ENCODE measurements around the gene NUB1.

NUB1 gene

DNA sequence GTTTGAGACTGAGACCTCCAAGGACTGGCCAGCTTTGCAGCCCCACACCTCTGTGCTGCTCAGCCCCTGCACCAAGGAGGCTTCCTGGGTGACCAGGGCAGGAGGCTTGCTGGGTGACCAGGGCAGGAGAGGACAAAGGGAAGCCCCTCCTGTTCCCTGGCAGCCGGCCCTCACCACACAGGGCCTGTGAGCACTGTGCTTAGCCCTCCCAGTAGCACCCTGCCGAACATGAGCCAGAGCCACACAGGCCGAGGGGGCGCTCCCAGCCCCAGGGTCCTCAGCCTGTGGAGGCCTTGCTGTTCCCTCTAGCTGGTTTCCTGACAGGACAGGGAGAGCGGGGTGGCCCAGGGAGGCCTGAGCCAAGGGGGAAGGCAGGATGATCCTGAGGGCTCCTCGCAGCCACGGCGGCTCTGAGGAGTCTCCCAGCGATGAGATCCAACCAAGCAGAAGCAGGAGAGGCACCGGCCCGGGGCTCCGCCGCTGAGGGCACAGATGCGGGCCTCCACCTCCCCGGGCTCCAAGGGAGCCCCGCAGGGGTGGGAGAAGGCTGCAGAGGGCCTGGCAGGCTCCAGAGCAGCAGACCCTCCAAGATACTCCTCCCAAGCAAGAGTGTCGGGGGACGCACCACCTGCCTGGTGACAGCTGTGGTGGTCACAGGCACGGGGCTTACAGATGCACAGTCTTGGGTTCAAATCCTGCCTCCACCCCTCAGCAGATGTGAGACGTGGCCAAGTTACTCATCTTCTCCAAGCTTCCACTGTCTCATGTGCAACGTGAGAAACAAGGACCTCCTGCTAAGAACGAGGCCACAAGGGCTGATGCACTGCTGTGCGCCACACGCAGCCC is 45.8 kb downstream of the NUB1 start:
- no peaks in the 10 kb centered on the region for H3K36me3 ChIP-seq
- H3K9me3 ChIP-seq (ENCODE audit: severe bottlenecking), result no peaks in the 10 kb centered on the region
- no peak overlapping the region for H3K27ac ChIP-seq
- peak; percentile 3 for DNase-seq
- peaks cover 2% of the 10 kb centered on the region for H3K27me3 ChIP-seq (ENCODE audit: insufficient read depth, low read depth, severe bottlenecking)
- TF ChIP-seq CTCF (IDR thresholded peaks at IDR 0.05; ENCODE audit: low read depth, low read length), result no peak
- H3K4me3 ChIP-seq (ENCODE audit: low read depth, low read length), result no peak overlapping the region

DNA sequence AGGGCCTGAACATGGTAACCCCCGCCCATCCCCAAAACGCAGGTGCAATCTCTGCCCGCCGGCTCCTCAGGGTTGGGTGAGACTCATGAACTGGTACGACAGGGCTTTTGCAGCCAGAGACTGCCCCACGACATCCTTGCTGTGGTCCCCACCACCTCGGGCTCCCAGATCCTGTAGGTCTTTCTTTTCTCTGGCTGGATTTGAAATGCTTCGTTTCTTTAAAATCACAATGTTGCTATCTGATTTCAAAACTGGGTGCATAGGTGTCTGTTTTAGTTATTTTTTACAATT is 46.3 kb downstream of the NUB1 start:
- no peak overlapping the region for H3K4me3 ChIP-seq (ENCODE audit: low read depth, low read length)
- H3K36me3 ChIP-seq, result no peaks in the 10 kb centered on the region
- no peaks in the 10 kb centered on the region for H3K9me3 ChIP-seq (ENCODE audit: severe bottlenecking)
- no peak for DNase-seq
- no peak for TF ChIP-seq CTCF (IDR thresholded peaks at IDR 0.05; ENCODE audit: low read depth, low read length)
- no peak overlapping the region for H3K27ac ChIP-seq
- H3K27me3 ChIP-seq (ENCODE audit: insufficient read depth, low read depth, severe bottlenecking), result no peaks in the 10 kb centered on the region

DNA sequence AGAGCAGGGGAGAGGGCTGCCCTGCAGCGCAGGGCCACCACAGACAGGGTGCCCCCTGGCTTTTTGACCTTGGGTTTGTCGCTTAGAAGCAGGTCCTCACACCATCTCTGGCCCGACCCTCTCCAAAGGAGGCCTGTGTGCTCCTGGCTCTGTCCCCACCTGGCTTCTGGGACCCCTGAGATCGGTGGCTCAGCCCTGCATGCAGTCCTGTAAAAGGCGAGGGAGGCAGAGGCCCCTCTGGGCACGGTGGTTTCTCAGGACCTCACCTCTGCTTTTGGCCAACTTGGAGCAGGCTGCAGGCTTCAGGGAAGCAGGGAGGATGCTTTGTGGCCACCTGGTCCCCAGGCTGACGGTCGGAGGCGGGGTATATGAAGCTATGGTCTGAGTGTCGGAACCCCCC is 46.8 kb downstream of the NUB1 start:
- TF ChIP-seq CTCF (IDR thresholded peaks at IDR 0.05; ENCODE audit: low read depth, low read length), result no peak
- Histone ChIP-seq H3K9me3 (ENCODE audit: severe bottlenecking) (no peaks in the 10 kb centered on the region), H3K36me3 (no peaks in the 10 kb centered on the region)

GRCh38 chr7:151389096-151389767 is 47.6 kb downstream of the NUB1 start:
- H3K4me3 ChIP-seq (ENCODE audit: low read depth, low read length), result no peak overlapping the region
- DNase-seq, result no peak
- H3K27ac ChIP-seq, result no peak overlapping the region
- no peak for TF ChIP-seq CTCF (IDR thresholded peaks at IDR 0.05; ENCODE audit: low read depth, low read length)
- no peaks in the 10 kb centered on the region for H3K36me3 ChIP-seq
- H3K27me3 ChIP-seq (ENCODE audit: insufficient read depth, low read depth, severe bottlenecking), result no peaks in the 10 kb centered on the region
- H3K9me3 ChIP-seq (ENCODE audit: severe bottlenecking), result no peaks in the 10 kb centered on the region

More for the DNA sequence above, 46.8 kb downstream of the NUB1 start:
- Histone ChIP-seq H3K27ac (no peak overlapping the region), H3K27me3 (ENCODE audit: insufficient read depth, low read depth, severe bottlenecking) (no peaks in the 10 kb centered on the region), H3K4me3 (ENCODE audit: low read depth, low read length) (no peak overlapping the region)
- no peak for DNase-seq

GRCh38 chr7:151389768-151390597 is 48.4 kb downstream of the NUB1 start:
- no peak overlapping the region for H3K27ac ChIP-seq
- no peak for TF ChIP-seq CTCF (IDR thresholded peaks at IDR 0.05; ENCODE audit: low read depth, low read length)
- H3K27me3 ChIP-seq (ENCODE audit: insufficient read depth, low read depth, severe bottlenecking), result no peaks in the 10 kb centered on the region
- no peaks in the 10 kb centered on the region for H3K9me3 ChIP-seq (ENCODE audit: severe bottlenecking)
- no peak overlapping the region for H3K4me3 ChIP-seq (ENCODE audit: low read depth, low read length)
- no peaks in the 10 kb centered on the region for H3K36me3 ChIP-seq
- DNase-seq, result no peak
